ENCODE measurements around the gene STX4.
"Not testable (repeated sequence)": the region's sequence is repeated elsewhere in the genome, so short reads cannot be mapped to it uniquely, and the experiment has no call there.

The STX4 gene

GRCh38 chr16:31016018-31016417 is 17.3 kb upstream of the STX4 start:
- H3K4me1 ChIP-seq, result peaks cover 0 to under 1% (median 0%) of the 10 kb centered on the region in 4 donors
- no peak for TF ChIP-seq CTCF (IDR thresholded peaks at IDR 0.05)
- no peak for DNase-seq
- intact Hi-C loops (cut with DNase I; ENCODE audit: low total_unique reads), result no loop called here
- no peak overlapping the region for H3K27ac ChIP-seq
- peaks cover 3 to 34% of the 10 kb centered on the region in 2 donors for H3K27me3 ChIP-seq
- H3K4me3 ChIP-seq, result no peak overlapping the region
- H3K36me3 ChIP-seq, result no peaks in the 10 kb centered on the region
- no peaks in the 10 kb centered on the region for H3K9me3 ChIP-seq

- H3K27ac ChIP-seq; DNase-seq; intact Hi-C loops (cut with DNase I; ENCODE audit: low total_unique reads); H3K9me3 ChIP-seq; H3K36me3 ChIP-seq; H3K4me3 ChIP-seq; H3K4me1 ChIP-seq: not testable (repeated sequence)
- H3K27me3 ChIP-seq, result peaks cover 0 to 17% of the 10 kb centered on the region in 2 donors
Observed at GRCh38 chr16:31017756-31018155, 15.6 kb upstream of the STX4 start.

- no peak overlapping the region for H3K27ac ChIP-seq
- H3K27me3 ChIP-seq, result peaks cover 0 to 6% of the 10 kb centered on the region in 2 donors
- no peak for DNase-seq
- no peak overlapping the region for H3K4me3 ChIP-seq
- no peaks in the 10 kb centered on the region for H3K9me3 ChIP-seq
- H3K36me3 ChIP-seq, result no peaks in the 10 kb centered on the region
- intact Hi-C loops (cut with DNase I; ENCODE audit: low total_unique reads), result no loop called here
- no peaks in the 10 kb centered on the region for H3K4me1 ChIP-seq
- TF ChIP-seq CTCF (IDR thresholded peaks at IDR 0.05), result no peak
Observed at GRCh38 chr16:31020536-31020935, 12.8 kb upstream of the STX4 start.

- TF ChIP-seq CTCF (IDR thresholded peaks at IDR 0.05), result no peak
- no peak overlapping the region for H3K4me3 ChIP-seq
- H3K36me3 ChIP-seq, result no peaks in the 10 kb centered on the region
- DNase-seq, result no peak
- no peak overlapping the region for H3K27ac ChIP-seq
- no peaks in the 10 kb centered on the region for H3K27me3 ChIP-seq
- no peaks in the 10 kb centered on the region for H3K4me1 ChIP-seq
- H3K9me3 ChIP-seq, result no peaks in the 10 kb centered on the region
- intact Hi-C loops (cut with DNase I; ENCODE audit: low total_unique reads), result no loop called here
Observed at GRCh38 chr16:31022544-31023251, 10.7 kb upstream of the STX4 start.

GRCh38 chr16:31023252-31023602 is 10.1 kb upstream of the STX4 start:
- H3K4me1 ChIP-seq, result no peaks in the 10 kb centered on the region
- H3K4me3 ChIP-seq, result no peak overlapping the region
- intact Hi-C loops (cut with DNase I; ENCODE audit: low total_unique reads), result no loop called here
- H3K36me3 ChIP-seq, result no peaks in the 10 kb centered on the region
- no peaks in the 10 kb centered on the region for H3K27me3 ChIP-seq
- no peaks in the 10 kb centered on the region for H3K9me3 ChIP-seq
- no peak overlapping the region for H3K27ac ChIP-seq
- TF ChIP-seq CTCF (IDR thresholded peaks at IDR 0.05), result no peak
- no peak for DNase-seq

- Histone ChIP-seq H3K36me3 (no peaks in the 10 kb centered on the region), H3K27ac (no peak overlapping the region), H3K4me3 (no peak overlapping the region), H3K9me3 (no peaks in the 10 kb centered on the region), H3K4me1 (no peaks in the 10 kb centered on the region), H3K27me3 (no peaks in the 10 kb centered on the region)
- TF ChIP-seq CTCF (IDR thresholded peaks at IDR 0.05), result no peak
- intact Hi-C loops (cut with DNase I; ENCODE audit: low total_unique reads), result no loop called here
- DNase-seq, result no peak
Observed at GRCh38 chr16:31023627-31024226, 9.6 kb upstream of the STX4 start.
